HG02870 (cell line): ENCODE data around the gene RNF213.
"Not testable (repeated sequence)": the region's sequence is repeated elsewhere in the genome, so short reads cannot be mapped to it uniquely, and the experiment has no call there.

Experiments used
- ATAC-seq: cut with Tn5 transposase; IDR thresholded peaks from one replicate; pipeline ENCODE4 v1.9.1; 2021; ENCODE audit warnings: mild to moderate bottlenecking, moderate library complexity; ENCODE audit not compliant: unreplicated experiment

The RNF213 gene

GRCh38 chr17:80316431-80316830, 55.8 kb downstream of the RNF213 start:
- no peak for ATAC-seq

- no peak for ATAC-seq
These were observed 56.5 kb downstream of the RNF213 start for GRCh38 chr17:80316927-80317705.

GRCh38 chr17:80317706-80317980, 57.0 kb downstream of the RNF213 start:
- ATAC-seq: no peak

- no peak for ATAC-seq
These were observed 57.5 kb downstream of the RNF213 start for GRCh38 chr17:80318166-80318565.

- ATAC-seq: no peak
These were observed 58.8 kb downstream of the RNF213 start for GRCh38 chr17:80319262-80319998.

GRCh38 chr17:80319999-80320344, 59.3 kb downstream of the RNF213 start:
- ATAC-seq: no peak

- ATAC-seq: no peak
These were observed 59.8 kb downstream of the RNF213 start for GRCh38 chr17:80320496-80320895.

- no peak for ATAC-seq
These were observed 62.2 kb downstream of the RNF213 start for GRCh38 chr17:80322864-80323263.

- no peak for ATAC-seq
These were observed 63.3 kb downstream of the RNF213 start for GRCh38 chr17:80323982-80324381.

GRCh38 chr17:80327518-80327917, 66.9 kb downstream of the RNF213 start:
- no peak for ATAC-seq

- ATAC-seq: no peak
These were observed 68.2 kb downstream of the RNF213 start for GRCh38 chr17:80328634-80329380.

- ATAC-seq: not testable (repeated sequence)
These were observed 68.8 kb downstream of the RNF213 start for GRCh38 chr17:80329421-80329820.

- ATAC-seq: no peak
These were observed 69.6 kb downstream of the RNF213 start for GRCh38 chr17:80330276-80330675.

GRCh38 chr17:80330938-80331337, 70.3 kb downstream of the RNF213 start:
- not testable (repeated sequence) for ATAC-seq

GRCh38 chr17:80331820-80332219, 71.2 kb downstream of the RNF213 start:
- no peak for ATAC-seq

GRCh38 chr17:80337195-80337895, 76.7 kb downstream of the RNF213 start:
- ATAC-seq: no peak

GRCh38 chr17:80339118-80339517, 78.5 kb downstream of the RNF213 start:
- ATAC-seq: no peak

- ATAC-seq: no peak
These were observed 79.2 kb downstream of the RNF213 start for GRCh38 chr17:80339731-80340456.

GRCh38 chr17:80345321-80345720, 84.7 kb downstream of the RNF213 start:
- ATAC-seq: no peak

- ATAC-seq: no peak
These were observed 85.3 kb downstream of the RNF213 start for GRCh38 chr17:80345841-80346497.
